GM21423 (cell line): ENCODE results near the gene MTHFSD.

ENCODE experiments used
- ATAC-seq: cut with Tn5 transposase; IDR thresholded peaks from one replicate; pipeline ENCODE4 v1.9.1; 2021; ENCODE audit warnings: mild to moderate bottlenecking, moderate library complexity; ENCODE audit not compliant: unreplicated experiment

MTHFSD gene

GRCh38 chr16:86492961-86493629, 61.9 kb downstream of the MTHFSD start:
- ATAC-seq = no peak

GRCh38 chr16:86492267-86492960, 62.6 kb downstream of the MTHFSD start:
- ATAC-seq = no peak

- no peak for ATAC-seq
Measured at GRCh38 chr16:86491640-86492023, 63.4 kb downstream of the MTHFSD start.

GRCh38 chr16:86490859-86491639, 64.0 kb downstream of the MTHFSD start:
- no peak for ATAC-seq

- no peak for ATAC-seq
Measured at GRCh38 chr16:86485746-86486145, 69.3 kb downstream of the MTHFSD start.

- ATAC-seq = no peak
Measured at GRCh38 chr16:86484240-86484639, 70.8 kb downstream of the MTHFSD start.

- no peak for ATAC-seq
Measured at GRCh38 chr16:86481607-86482006, 73.4 kb downstream of the MTHFSD start.

GRCh38 chr16:86480444-86480843, 74.6 kb downstream of the MTHFSD start:
- no peak for ATAC-seq
